Measurements from ENCODE around the gene PTPMT1.

DNA sequence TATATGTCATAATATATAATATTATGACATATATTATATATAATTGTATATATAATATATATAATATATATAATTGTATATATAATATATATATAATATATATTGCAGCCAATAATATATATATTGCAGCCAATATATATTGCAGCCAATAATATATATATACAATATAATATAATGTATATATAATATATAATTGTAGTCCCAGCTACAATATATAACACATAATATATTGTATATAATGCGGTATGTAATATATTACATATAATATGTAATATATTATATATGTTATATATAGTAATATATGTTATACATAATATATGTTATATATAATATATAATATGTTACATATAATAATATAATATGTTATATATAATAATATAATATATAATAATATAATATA is 6.7 kb upstream of the PTPMT1 start:
- TF ChIP-seq POLR2A (IDR thresholded peaks at IDR 0.05) = no peak
- TF ChIP-seq, protein P1, sequence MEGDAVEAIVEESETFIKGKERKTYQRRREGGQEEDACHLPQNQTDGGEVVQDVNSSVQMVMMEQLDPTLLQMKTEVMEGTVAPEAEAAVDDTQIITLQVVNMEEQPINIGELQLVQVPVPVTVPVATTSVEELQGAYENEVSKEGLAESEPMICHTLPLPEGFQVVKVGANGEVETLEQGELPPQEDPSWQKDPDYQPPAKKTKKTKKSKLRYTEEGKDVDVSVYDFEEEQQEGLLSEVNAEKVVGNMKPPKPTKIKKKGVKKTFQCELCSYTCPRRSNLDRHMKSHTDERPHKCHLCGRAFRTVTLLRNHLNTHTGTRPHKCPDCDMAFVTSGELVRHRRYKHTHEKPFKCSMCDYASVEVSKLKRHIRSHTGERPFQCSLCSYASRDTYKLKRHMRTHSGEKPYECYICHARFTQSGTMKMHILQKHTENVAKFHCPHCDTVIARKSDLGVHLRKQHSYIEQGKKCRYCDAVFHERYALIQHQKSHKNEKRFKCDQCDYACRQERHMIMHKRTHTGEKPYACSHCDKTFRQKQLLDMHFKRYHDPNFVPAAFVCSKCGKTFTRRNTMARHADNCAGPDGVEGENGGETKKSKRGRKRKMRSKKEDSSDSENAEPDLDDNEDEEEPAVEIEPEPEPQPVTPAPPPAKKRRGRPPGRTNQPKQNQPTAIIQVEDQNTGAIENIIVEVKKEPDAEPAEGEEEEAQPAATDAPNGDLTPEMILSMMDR (IDR thresholded peaks at IDR 0.05) = no peak
